K562 (cell line): ENCODE data around the gene CHRNE. TPM values are rescaled to one million over a fixed set of nuclear protein-coding genes. Genes with fewer than 3 reads are reported as not detected.

Source experiments
- ATAC-seq: fragments of 200-7000 bp; cut with Tn5 transposase; 3 replicates; pipeline ENCODE4 v1.9.1; 2020; ENCODE audit warnings: moderate library complexity
- BruUV-seq: library from RNA; stranded (reverse); fragments of 400-500 nt; replicated peaks from 2 replicates; lab custom pipeline; 2021; lab: Mats Ljungman, UMichigan
- CTCF ChIA-PET: fragments of 300-600 bp; formaldehyde crosslinking; extraction: SDS; loops from one replicate; lab custom pipeline; 2021; ENCODE audit warnings: low intra/inter-chr PET ratio; lab: Yijun Ruan, JAX
- POLR2A ChIA-PET: fragments of 300-600, 350-650 bp; sonication (Branson Sonifier 250); formaldehyde crosslinking; extraction: SDS; loops from one replicate; lab custom pipeline; 2021; ENCODE audit warnings: antibody characterized with exemption, inconsistent platforms; lab: Yijun Ruan, JAX
- DNase-seq, 4 experiments: peaks; one replicate each; pipeline versions ENCODE4 v3.0.0 to v3.0.0-alpha.2; 2011 to 2018; ENCODE audit warnings: low spot score in 3 of 4, mixed read lengths in 3 of 4; ENCODE audit errors: extremely low read depth in 1 of 4
- FAIRE-seq: peaks from 2 replicates; lab custom pipeline; 2011; peaks lifted over from hg19 to GRCh38; lab: Jason Lieb, UNC
- H2AFZ ChIP-seq: 2 replicates; pipeline ENCODE4 v1.6.0; 2011; ENCODE audit warnings: low read depth, low read length, control low read depth, inconsistent platforms
- H3K27ac ChIP-seq: fragments of 200-600 bp; 3 replicates; pipeline ENCODE4 v1.8.0; 2011; ENCODE audit warnings: low read depth, mild to moderate bottlenecking, control low read depth, inconsistent platforms, low read length, moderate library complexity, mixed read lengths; ENCODE audit errors: extremely low read depth
- H3K27me3 ChIP-seq, 2 experiments: fragments of 300-600 bp in 1 of 2; 2 replicates in 1 of 2; 3 replicates in 1 of 2; pipeline versions ENCODE4 v1.6.0 to v1.8.0; 2011; ENCODE audit warnings: inconsistent platforms in 2 of 2, low read length in 2 of 2, mild to moderate bottlenecking in 1 of 2, mixed read lengths in 1 of 2, moderate library complexity in 1 of 2; ENCODE audit not compliant: control insufficient read depth in 2 of 2, insufficient read depth in 2 of 2
- H3K36me3 ChIP-seq: fragments of 300-600 bp; 3 replicates; pipeline ENCODE4 v1.8.0; 2011; ENCODE audit warnings: mild to moderate bottlenecking, low read length, inconsistent platforms; ENCODE audit not compliant: control insufficient read depth, insufficient read depth
- H3K4me1 ChIP-seq, 2 experiments: fragments of 200-600 bp in 1 of 2; replicated peaks in 1 of 2; 2 replicates in 1 of 2; 3 replicates in 1 of 2; pipeline versions ENCODE4 v1.5.1 to v1.8.0; 2011; ENCODE audit warnings: inconsistent platforms in 2 of 2, low read length in 2 of 2, mild to moderate bottlenecking in 1 of 2, mixed read lengths in 1 of 2, moderate library complexity in 1 of 2; ENCODE audit not compliant: control insufficient read depth in 2 of 2, insufficient read depth in 2 of 2
- H3K4me2 ChIP-seq: 2 replicates; pipeline ENCODE4 v1.6.1; 2011; ENCODE audit warnings: low read length, control low read depth, inconsistent platforms, mixed read lengths; ENCODE audit not compliant: insufficient read depth
- H3K4me3 ChIP-seq: fragments of 200-600 bp; sonication (generic), shearing (Covaris generic); 2 replicates; pipeline ENCODE4 v1.5.1; 2016; ENCODE audit warnings: control low read depth, inconsistent platforms
- H3K79me2 ChIP-seq: fragments of 200-600 bp; 3 replicates; pipeline ENCODE4 v1.8.0; 2011; ENCODE audit warnings: low read length, inconsistent platforms; ENCODE audit not compliant: control insufficient read depth, insufficient read depth
- H3K9ac ChIP-seq, 2 experiments: 2 replicates each; pipeline versions ENCODE4 v1.6.0 to v1.6.1; 2011; ENCODE audit warnings: low read depth in 2 of 2, low read length in 2 of 2, control low read depth in 1 of 2, inconsistent platforms in 1 of 2, mild to moderate bottlenecking in 1 of 2, mixed read lengths in 1 of 2; ENCODE audit not compliant: insufficient read depth in 1 of 2
- H3K9me1 ChIP-seq: one replicate; pipeline ENCODE4 v1.6.0; 2011; ENCODE audit warnings: inconsistent platforms, mild to moderate bottlenecking, low read length, moderate library complexity; ENCODE audit not compliant: control insufficient read depth, insufficient read depth
- H3K9me3 ChIP-seq: replicated peaks from 2 replicates; pipeline ENCODE4 v1.5.1; 2011; ENCODE audit warnings: low read depth, low read length, inconsistent platforms; ENCODE audit not compliant: control insufficient read depth, insufficient read depth
- H4K20me1 ChIP-seq: replicated peaks from 2 replicates; pipeline ENCODE4 v1.6.1; 2011; ENCODE audit warnings: low read length, inconsistent platforms, mixed read lengths; ENCODE audit not compliant: control insufficient read depth, insufficient read depth
- E2F3 ChIP-seq: fragments of 250-450 bp; sonication (Bioruptor Pico); IDR thresholded peaks from 2 replicates; pipeline ENCODE4 v1.4.0; 2020; ENCODE audit warnings: mild to moderate bottlenecking
- ELF4 ChIP-seq: fragments of 450-650 bp; formaldehyde crosslinking; IDR thresholded peaks from 2 replicates; pipeline ENCODE4 v1.4.0; 2022; ENCODE audit warnings: missing genetic modification characterization
- HSF4 ChIP-seq: fragments of 250-450 bp; sonication (Bioruptor Pico); IDR thresholded peaks from 2 replicates; pipeline ENCODE4 v2.1.2; 2022; ENCODE audit warnings: mild to moderate bottlenecking, moderate library complexity, borderline replicate concordance
- LARP7 ChIP-seq: fragments of 450-650 bp; IDR thresholded peaks from 2 replicates; pipeline ENCODE4 v1.6.1; 2016
- MED1 ChIP-seq: sonication (generic); formaldehyde crosslinking; IDR thresholded peaks from 2 replicates; pipeline ENCODE4 v1.8.1; 2023; ENCODE audit warnings: missing genetic modification reagents, borderline replicate concordance
- NELFE ChIP-seq: IDR thresholded peaks from 2 replicates; pipeline ENCODE4 v1.6.1; 2011; ENCODE audit warnings: mild to moderate bottlenecking; ENCODE audit not compliant: insufficient read depth, insufficient read length
- NFIC ChIP-seq: fragments of 450-650 bp; IDR thresholded peaks from 2 replicates; pipeline ENCODE4 v1.6.1; 2017; ENCODE audit warnings: mild to moderate bottlenecking, inconsistent platforms
- OTX1 ChIP-seq: fragments of 450-650 bp; formaldehyde crosslinking; IDR thresholded peaks from 2 replicates; pipeline ENCODE4 v1.4.0; 2022; ENCODE audit warnings: mild to moderate bottlenecking
- SOX6 ChIP-seq: fragments of 450-650 bp; IDR thresholded peaks from 2 replicates; pipeline ENCODE4 v1.6.1; 2014; ENCODE audit warnings: mild to moderate bottlenecking
- SUPT5H ChIP-seq: fragments of 450-650 bp; IDR thresholded peaks from 2 replicates; pipeline ENCODE4 v1.6.1; 2016
- THRAP3 ChIP-seq: fragments of 450-650 bp; IDR thresholded peaks from 2 replicates; pipeline ENCODE4 v1.6.1; 2016; ENCODE audit warnings: mild to moderate bottlenecking, inconsistent platforms, borderline replicate concordance
- TRIM24 ChIP-seq, 2 experiments: fragments of 450-650 bp; IDR thresholded peaks; 2 replicates each; pipeline ENCODE4 v1.6.1; 2016
- XRCC4 ChIP-seq: IDR thresholded peaks from one replicate; pipeline ENCODE4 v1.6.1; 2011; ENCODE audit not compliant: insufficient read depth, insufficient read length; ENCODE audit errors: extremely low read depth
- ZNF324 ChIP-seq: fragments of 250-450 bp; sonication (Bioruptor Pico); IDR thresholded peaks from 2 replicates; pipeline ENCODE4 v1.4.0; 2020; ENCODE audit warnings: mild to moderate bottlenecking
- WGBS: fragments of 100-300 bp; shearing (Covaris generic); methylation state at CpG from one replicate; pipeline ENCODE4 v1.1.6; 2016; ENCODE audit warnings: low coverage, mixed read lengths; ENCODE audit not compliant: insufficient coverage; ENCODE audit errors: missing lambda C conversion rate; 5-methylcytosine and 5-hydroxymethylcytosine counted together
- in situ Hi-C: fragments of 300-500 bp; cut with MboI; formaldehyde crosslinking; loops from 4 replicates; pipeline ENCODE4 v1.15.0; 2018; ENCODE audit warnings: inconsistent platforms, mixed read lengths
- intact Hi-C: fragments of 100-400 bp; cut with micrococcal nuclease; formaldehyde crosslinking; loops from 2 replicates; pipeline ENCODE4 v1.14.2; 2022
- polyA plus RNA-seq, 8 experiments: library from polyadenylated mRNA; depleted of rRNA in 4 of 8; stranded (reverse) in 5 of 8; unstranded in 3 of 8; fragments of >200 nt; fragmentation: Nextera tagmentation in 2 of 8; fragmentation: Illumina TruSeq in 1 of 8; extraction: Ambion mirVana in 2 of 8; extraction: Trizol in 1 of 8; gene quantifications; 2 replicates each; pipeline versions ENCODE4 v1.2.1 to v1.2.3, GENCODE V29; 2011 to 2014; ENCODE audit warnings: inconsistent platforms in 1 of 8, missing spikeins in 1 of 8
- total RNA-seq, 7 experiments: library from RNA; depleted of rRNA in 6 of 7; stranded (reverse); fragments of >200 nt in 6 of 7; fragmentation: Illumina TruSeq in 2 of 7; extraction: Trizol in 2 of 7; gene quantifications; 2 replicates each; pipeline versions ENCODE4 v1.2.1 to v1.2.3, GENCODE V29; 2011 to 2021; ENCODE audit warnings: low replicate concordance in 1 of 7
- TF ChIP-seq, protein P1 (sequence below): sonication (generic); formaldehyde crosslinking; IDR thresholded peaks from 2 replicates; pipeline ENCODE4 v1.5.0; 2020; ENCODE audit warnings: missing genetic modification reagents
- TF ChIP-seq, protein P2 (sequence below): sonication (generic); formaldehyde crosslinking; IDR thresholded peaks from 2 replicates; pipeline ENCODE4 v1.8.1; 2023; ENCODE audit warnings: mild to moderate bottlenecking, missing genetic modification reagents
- TF ChIP-seq, protein P3 (sequence below): fragments of 450-650 bp; formaldehyde crosslinking; IDR thresholded peaks from 2 replicates; pipeline ENCODE4 v1.4.0; 2022; ENCODE audit warnings: missing genetic modification characterization
- TF ChIP-seq, protein P4 (sequence below): fragments of 450-650 bp; IDR thresholded peaks from 2 replicates; pipeline ENCODE4 v1.6.1; 2018; ENCODE audit warnings: mild to moderate bottlenecking, low read depth; ENCODE audit not compliant: partially characterized antibody

Gene CHRNE
- total and polyA plus RNA-seq, 9 of the 15 experiments (the other 6 are each of a cell fraction or from before 2014, with no cell fraction given): not detected

DNA sequence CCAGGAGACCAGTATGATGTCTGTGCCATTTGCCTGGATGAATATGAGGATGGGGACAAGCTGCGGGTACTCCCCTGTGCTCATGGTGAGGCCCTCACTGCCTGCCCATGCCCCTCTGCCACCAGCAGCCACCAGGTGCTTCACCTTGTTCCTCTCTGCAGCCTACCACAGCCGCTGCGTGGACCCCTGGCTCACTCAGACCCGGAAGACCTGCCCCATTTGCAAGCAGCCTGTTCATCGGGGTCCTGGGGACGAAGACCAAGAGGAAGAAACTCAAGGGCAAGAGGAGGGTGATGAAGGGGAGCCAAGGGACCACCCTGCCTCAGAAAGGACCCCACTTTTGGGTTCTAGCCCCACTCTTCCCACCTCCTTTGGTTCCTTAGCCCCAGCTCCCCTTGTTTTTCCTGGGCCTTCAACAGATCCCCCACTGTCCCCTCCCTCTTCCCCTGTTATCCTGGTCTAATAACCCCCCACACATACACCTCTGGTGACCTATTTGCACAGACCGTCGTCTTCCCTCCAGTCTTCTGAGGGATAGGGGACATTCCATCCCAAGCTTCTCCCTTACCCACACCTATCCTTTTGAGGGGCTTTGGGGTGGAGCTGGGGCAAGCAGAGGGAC is 41.8 kb upstream of the CHRNE start:
- DNase-seq: no peak
- Histone ChIP-seq H3K9me1 (no peaks in the 10 kb centered on the region), H2AFZ (no peak overlapping the region), H3K4me2 (peak overlapping the region; percentile 93), H3K4me1 (peaks cover 20 to 28% of the 10 kb centered on the region in 2 experiments; a peak in 4 of 5 replicates), H3K27ac (peak overlapping the region; percentile 79), H3K9ac (peak overlapping the region; percentile 30 to 73; a peak in 3 of 4 replicates), H3K27me3 (no peaks in the 10 kb centered on the region), H3K36me3 (peaks cover 65% of the 10 kb centered on the region), H3K4me3 (no peak overlapping the region), H3K79me2 (peaks cover 80% of the 10 kb centered on the region), H4K20me1 (peaks cover 22% of the 10 kb centered on the region), H3K9me3 (no peaks in the 10 kb centered on the region)
- no peak for FAIRE-seq
- no TSS peak for BruUV-seq
- intact Hi-C loops (loop anchor here (1.0 kb wide), 1 partner anchor 23 kb away; the partner anchor contains the start of gene SPAG7), in situ Hi-C loops (no loop called here)
- POLR2A ChIA-PET: interaction anchor here (0.6 to 1.6 kb wide), 4 partner anchors 18 to 53 kb away, joined by 3 read pairs; partner anchors contain the start of genes INCA1 and KIF1C
- WGBS: 34% methylated on average over 3 of the region's 8 CpGs
- CTCF ChIA-PET: no interaction called here
- no peak for ATAC-seq
- TF ChIP-seq, protein P1, sequence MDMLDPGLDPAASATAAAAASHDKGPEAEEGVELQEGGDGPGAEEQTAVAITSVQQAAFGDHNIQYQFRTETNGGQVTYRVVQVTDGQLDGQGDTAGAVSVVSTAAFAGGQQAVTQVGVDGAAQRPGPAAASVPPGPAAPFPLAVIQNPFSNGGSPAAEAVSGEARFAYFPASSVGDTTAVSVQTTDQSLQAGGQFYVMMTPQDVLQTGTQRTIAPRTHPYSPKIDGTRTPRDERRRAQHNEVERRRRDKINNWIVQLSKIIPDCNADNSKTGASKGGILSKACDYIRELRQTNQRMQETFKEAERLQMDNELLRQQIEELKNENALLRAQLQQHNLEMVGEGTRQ (CRISPR knock-in tag): no peak
- TF ChIP-seq, protein P2, sequence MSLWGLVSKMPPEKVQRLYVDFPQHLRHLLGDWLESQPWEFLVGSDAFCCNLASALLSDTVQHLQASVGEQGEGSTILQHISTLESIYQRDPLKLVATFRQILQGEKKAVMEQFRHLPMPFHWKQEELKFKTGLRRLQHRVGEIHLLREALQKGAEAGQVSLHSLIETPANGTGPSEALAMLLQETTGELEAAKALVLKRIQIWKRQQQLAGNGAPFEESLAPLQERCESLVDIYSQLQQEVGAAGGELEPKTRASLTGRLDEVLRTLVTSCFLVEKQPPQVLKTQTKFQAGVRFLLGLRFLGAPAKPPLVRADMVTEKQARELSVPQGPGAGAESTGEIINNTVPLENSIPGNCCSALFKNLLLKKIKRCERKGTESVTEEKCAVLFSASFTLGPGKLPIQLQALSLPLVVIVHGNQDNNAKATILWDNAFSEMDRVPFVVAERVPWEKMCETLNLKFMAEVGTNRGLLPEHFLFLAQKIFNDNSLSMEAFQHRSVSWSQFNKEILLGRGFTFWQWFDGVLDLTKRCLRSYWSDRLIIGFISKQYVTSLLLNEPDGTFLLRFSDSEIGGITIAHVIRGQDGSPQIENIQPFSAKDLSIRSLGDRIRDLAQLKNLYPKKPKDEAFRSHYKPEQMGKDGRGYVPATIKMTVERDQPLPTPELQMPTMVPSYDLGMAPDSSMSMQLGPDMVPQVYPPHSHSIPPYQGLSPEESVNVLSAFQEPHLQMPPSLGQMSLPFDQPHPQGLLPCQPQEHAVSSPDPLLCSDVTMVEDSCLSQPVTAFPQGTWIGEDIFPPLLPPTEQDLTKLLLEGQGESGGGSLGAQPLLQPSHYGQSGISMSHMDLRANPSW (CRISPR knock-in tag): no peak
- TF ChIP-seq ELF4 (CRISPR knock-in tag) (no peak), NFIC (0 out of 2 replicates have a peak, but pooled peaks have one; percentile 4), OTX1 (no peak), NELFE (no peak), LARP7 (no peak), THRAP3 (peak; percentile 45; the same call in 1 of the 2 replicates), SUPT5H (peak; percentile 84), E2F3 (CRISPR knock-in tag) (no peak), HSF4 (no peak), SOX6 (no peak), TRIM24 (IDR thresholded peaks at IDR 0.05) (peak in 1 of 2 experiments; percentile 25; a peak in 1 of 4 replicates), XRCC4 (no peak), MED1 (CRISPR knock-in tag) (no peak), ZNF324 (CRISPR knock-in tag) (no peak)
- TF ChIP-seq, protein P3, sequence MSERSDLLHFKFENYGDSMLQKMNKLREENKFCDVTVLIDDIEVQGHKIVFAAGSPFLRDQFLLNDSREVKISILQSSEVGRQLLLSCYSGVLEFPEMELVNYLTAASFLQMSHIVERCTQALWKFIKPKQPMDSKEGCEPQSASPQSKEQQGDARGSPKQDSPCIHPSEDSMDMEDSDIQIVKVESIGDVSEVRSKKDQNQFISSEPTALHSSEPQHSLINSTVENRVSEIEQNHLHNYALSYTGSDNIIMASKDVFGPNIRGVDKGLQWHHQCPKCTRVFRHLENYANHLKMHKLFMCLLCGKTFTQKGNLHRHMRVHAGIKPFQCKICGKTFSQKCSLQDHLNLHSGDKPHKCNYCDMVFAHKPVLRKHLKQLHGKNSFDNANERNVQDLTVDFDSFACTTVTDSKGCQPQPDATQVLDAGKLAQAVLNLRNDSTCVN (CRISPR knock-in tag): no peak
- TF ChIP-seq, protein P4, sequence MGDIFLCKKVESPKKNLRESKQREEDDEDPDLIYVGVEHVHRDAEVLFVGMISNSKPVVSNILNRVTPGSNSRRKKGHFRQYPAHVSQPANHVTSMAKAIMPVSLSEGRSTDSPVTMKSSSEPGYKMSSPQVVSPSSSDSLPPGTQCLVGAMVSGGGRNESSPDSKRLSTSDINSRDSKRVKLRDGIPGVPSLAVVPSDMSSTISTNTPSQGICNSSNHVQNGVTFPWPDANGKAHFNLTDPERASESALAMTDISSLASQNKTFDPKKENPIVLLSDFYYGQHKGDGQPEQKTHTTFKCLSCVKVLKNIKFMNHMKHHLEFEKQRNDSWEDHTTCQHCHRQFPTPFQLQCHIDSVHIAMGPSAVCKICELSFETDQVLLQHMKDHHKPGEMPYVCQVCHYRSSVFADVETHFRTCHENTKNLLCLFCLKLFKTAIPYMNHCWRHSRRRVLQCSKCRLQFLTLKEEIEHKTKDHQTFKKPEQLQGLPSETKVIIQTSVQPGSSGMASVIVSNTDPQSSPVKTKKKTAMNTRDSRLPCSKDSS: no peak
